H1 (cell line): Measurements from ENCODE around the gene MNS1. TPM values are rescaled to one million over a fixed set of nuclear protein-coding genes. Genes with fewer than 3 reads are reported as not detected.

ENCODE experiments used
- ASH2L ChIP-seq: fragments of 200-600, 300-600 bp; sonication (generic); IDR thresholded peaks from one replicate; pipeline ENCODE4 v1.7.1; 2017; ENCODE audit warnings: low read length
- ATF2 ChIP-seq: IDR thresholded peaks from 2 replicates; pipeline ENCODE4 v1.6.1; 2012; ENCODE audit warnings: low read length, inconsistent platforms
- ATF3 ChIP-seq: IDR thresholded peaks from 2 replicates; pipeline ENCODE4 v1.6.1; 2011; ENCODE audit warnings: low read depth, mild to moderate bottlenecking, low read length; ENCODE audit not compliant: insufficient read depth
- BACH1 ChIP-seq: IDR thresholded peaks from 2 replicates; pipeline ENCODE4 v1.6.1; 2012; ENCODE audit warnings: low read length, improper control_type of control experiment
- CBX5 ChIP-seq: fragments of 300-800, 300-1000 bp; sonication (generic); IDR thresholded peaks from 2 replicates; pipeline ENCODE4 v1.7.1; 2016; ENCODE audit warnings: antibody characterized with exemption, low read length, low read depth
- CBX8 ChIP-seq: fragments of 300-800, 300-1000 bp; sonication (generic); IDR thresholded peaks from 2 replicates; pipeline ENCODE4 v1.7.1; 2016; ENCODE audit warnings: low read depth, low read length, borderline replicate concordance
- CEBPB ChIP-seq: IDR thresholded peaks from 2 replicates; pipeline ENCODE4 v1.6.1; 2012; ENCODE audit warnings: low read depth, low read length
- CHD2 ChIP-seq: IDR thresholded peaks from 2 replicates; pipeline ENCODE4 v1.6.1; 2012; ENCODE audit warnings: low read length, improper control_type of control experiment
- CREB1 ChIP-seq: IDR thresholded peaks from 2 replicates; pipeline ENCODE4 v1.6.1; 2012; ENCODE audit warnings: inconsistent platforms
- EP300 ChIP-seq, 2 experiments: IDR thresholded peaks; 1 replicate in 1 of 2; 2 replicates in 1 of 2; pipeline ENCODE4 v1.6.1; 2011 to 2012; ENCODE audit warnings: low read depth in 2 of 2, low read length in 2 of 2, mild to moderate bottlenecking in 2 of 2, borderline replicate concordance in 1 of 2, inconsistent platforms in 1 of 2, moderate library complexity in 1 of 2
- EZH2 ChIP-seq: fragments of 200-600 bp; sonication (generic); IDR thresholded peaks from 2 replicates; pipeline ENCODE4 v1.7.1; 2012; ENCODE audit warnings: low read depth, mild to moderate bottlenecking, moderate library complexity, low read length, inconsistent platforms; ENCODE audit not compliant: severe bottlenecking
- FOSL1 ChIP-seq: IDR thresholded peaks from 2 replicates; pipeline ENCODE4 v1.6.1; 2011; ENCODE audit warnings: mild to moderate bottlenecking, low read depth, low read length, moderate library complexity; ENCODE audit not compliant: insufficient read depth
- JUN ChIP-seq: IDR thresholded peaks from 2 replicates; pipeline ENCODE4 v1.6.1; 2011; ENCODE audit warnings: low read depth, mild to moderate bottlenecking, improper control_type of control experiment, low read length
- POLR2A ChIP-seq, 2 experiments: IDR thresholded peaks; 1 replicate in 1 of 2; 2 replicates in 1 of 2; pipeline ENCODE4 v1.6.1; 2011; ENCODE audit warnings: low read depth in 2 of 2, low read length in 2 of 2, mild to moderate bottlenecking in 2 of 2; ENCODE audit errors: control extremely low read depth in 1 of 2
- RNF2 ChIP-seq: fragments of 200-900, 300-1000 bp; sonication (generic); IDR thresholded peaks from 2 replicates; pipeline ENCODE4 v1.7.1; 2016; ENCODE audit warnings: borderline replicate concordance, low read depth, mild to moderate bottlenecking, antibody characterized with exemption, low read length; ENCODE audit not compliant: poor library complexity, severe bottlenecking; ENCODE audit errors: missing control alignments
- RXRA ChIP-seq: IDR thresholded peaks from 2 replicates; pipeline ENCODE4 v1.6.1; 2011; ENCODE audit warnings: low read depth, mild to moderate bottlenecking, low read length, moderate library complexity; ENCODE audit not compliant: insufficient read depth
- SIN3A ChIP-seq, 2 experiments: IDR thresholded peaks in 1 of 2; conservative IDR thresholded peaks in 1 of 2; 2 replicates each; pipeline ENCODE4 v1.6.1; 2011 to 2012; ENCODE audit warnings: low read length in 2 of 2, improper control_type of control experiment in 1 of 2, low read depth in 1 of 2, mild to moderate bottlenecking in 1 of 2
- SIRT6 ChIP-seq: IDR thresholded peaks from one replicate; pipeline ENCODE4 v1.7.1; 2012; ENCODE audit warnings: low read length, inconsistent platforms
- SP2 ChIP-seq: IDR thresholded peaks from 2 replicates; pipeline ENCODE4 v1.6.1; 2012; ENCODE audit warnings: mild to moderate bottlenecking, low read length, inconsistent platforms
- SRF ChIP-seq: IDR thresholded peaks from 2 replicates; pipeline ENCODE4 v1.6.1; 2011; ENCODE audit warnings: mild to moderate bottlenecking, low read depth, low read length, moderate library complexity
- TAF1 ChIP-seq: IDR thresholded peaks from 2 replicates; pipeline ENCODE4 v1.6.1; 2011; ENCODE audit warnings: mild to moderate bottlenecking, low read depth, low read length
- TAF7 ChIP-seq: optimal IDR thresholded peaks from 2 replicates; pipeline ENCODE3; 2011; ENCODE audit warnings: low read depth, mild to moderate bottlenecking, inconsistent platforms, low read length, moderate library complexity, borderline replicate concordance
- TBP ChIP-seq: IDR thresholded peaks from 2 replicates; pipeline ENCODE4 v1.6.1; 2011; ENCODE audit warnings: low read depth, low read length, improper control_type of control experiment
- polyA plus RNA-seq, 7 experiments: library from polyadenylated mRNA; depleted of rRNA in 3 of 7; stranded (reverse) in 5 of 7; unstranded in 2 of 7; fragments of >200 nt in 5 of 7; fragments of 200-250 nt in 2 of 7; gene quantifications; 1 replicate in 5 of 7; 2 replicates in 1 of 7; 4 replicates in 1 of 7; pipeline versions ENCODE4 v1.2.1 to v1.2.3, GENCODE V29; 2011 to 2013; ENCODE audit warnings: missing spikeins in 2 of 7, mixed read lengths in 2 of 7
- total RNA-seq: library from RNA; stranded (reverse); fragmentation: NEBNext Ultra II Directional; extraction: Animal tissue kit (Norgen Biotek cat#: 25700); gene quantifications from 2 replicates; pipeline ENCODE4 v1.2.1, GENCODE V29; 2021

The MNS1 gene
- total and polyA plus RNA-seq, 2 of the 8 experiments (the other 6 are each of a cell fraction or from before 2014, with no cell fraction given): 0.57 TPM; not detected in 1

DNA sequence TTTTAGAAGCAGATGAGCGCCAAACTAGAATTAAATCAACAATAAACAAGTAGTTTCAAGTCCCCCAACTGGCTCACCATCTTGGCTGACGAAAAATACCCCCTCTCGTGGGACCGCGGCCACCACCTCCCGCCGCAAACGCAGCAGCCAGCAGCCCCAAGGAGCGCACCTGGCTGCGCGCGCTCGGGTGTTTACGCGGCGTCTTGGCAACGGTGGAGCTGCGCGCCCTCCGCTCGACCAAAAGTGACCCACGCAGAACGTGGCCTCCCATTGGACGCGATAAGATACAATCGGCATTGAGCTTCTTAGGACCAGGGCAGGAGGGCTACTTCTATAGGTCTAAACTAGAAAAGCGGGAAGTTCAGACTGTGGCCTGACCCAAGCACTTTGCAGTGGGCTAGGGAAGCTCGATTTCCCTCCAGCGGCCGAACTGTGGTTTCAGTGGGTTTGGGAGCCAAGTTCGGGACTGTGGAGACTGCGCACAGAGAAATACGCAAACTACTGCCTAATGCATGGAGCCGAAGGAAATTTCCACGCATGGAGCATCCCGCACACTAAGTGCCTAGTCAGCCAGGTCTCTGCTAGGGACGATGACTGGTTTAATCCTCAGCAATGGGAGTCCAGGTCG is at the start of gene MNS1 (continued):
- TF ChIP-seq ATF3 (no peak), RXRA (no peak), ASH2L (peak; percentile 84), JUN (no peak), CREB1 (0 out of 2 replicates have a peak, but pooled peaks have one; percentile 16), SRF (no peak), CBX5 (no peak), TAF1 (peak; percentile 74), TBP (peak; percentile 66), BACH1 (peak; percentile 35), SIN3A (conservative IDR thresholded peaks at IDR 0.05 in 1 of 2, IDR thresholded peaks at IDR 0.05 in 1 of 2; ENCODE audit: low read depth in 1 of 2, low read length in 2 of 2) (peak in 1 of 2 experiments; percentile 89; a peak in 2 of 4 replicates), EP300 (IDR thresholded peaks at IDR 0.05; ENCODE audit: borderline replicate concordance in 1 of 2, low read depth in 2 of 2, low read length in 2 of 2) (no peak), FOSL1 (no peak), SIRT6 (no peak), TAF7 (no peak), ATF2 (no peak), CEBPB (no peak), POLR2A (IDR thresholded peaks at IDR 0.05; ENCODE audit: control extremely low read depth in 1 of 2, low read depth in 2 of 2, low read length in 2 of 2) (peak in 1 of 2 experiments; percentile 73; a peak in 2 of 3 replicates), EZH2 (no peak), RNF2 (no peak), SP2 (no peak), CHD2 (peak; percentile 69), CBX8 (no peak)
